Measurements from ENCODE around the gene CALN1.

DNA sequence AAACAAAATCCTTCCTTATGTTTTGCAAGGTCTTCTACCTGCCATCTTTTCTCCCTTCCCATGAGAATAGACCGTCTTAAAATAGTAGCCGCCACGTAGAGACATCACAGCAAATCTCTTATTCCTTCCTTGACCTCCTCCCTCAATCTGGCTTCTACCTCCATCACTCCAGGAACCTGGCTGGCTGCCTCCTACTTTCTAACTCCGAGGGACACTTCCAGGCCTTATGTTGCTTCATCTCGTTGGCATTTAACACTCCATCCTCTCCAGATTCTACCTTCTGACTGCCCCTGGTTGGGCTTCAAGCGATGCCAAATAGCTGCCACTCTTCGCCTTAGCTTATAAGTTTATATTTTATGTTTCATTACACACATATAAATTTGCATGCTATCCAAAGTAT lies 26.4 kb upstream of the CALN1 start:
- TF ChIP-seq, protein P1, sequence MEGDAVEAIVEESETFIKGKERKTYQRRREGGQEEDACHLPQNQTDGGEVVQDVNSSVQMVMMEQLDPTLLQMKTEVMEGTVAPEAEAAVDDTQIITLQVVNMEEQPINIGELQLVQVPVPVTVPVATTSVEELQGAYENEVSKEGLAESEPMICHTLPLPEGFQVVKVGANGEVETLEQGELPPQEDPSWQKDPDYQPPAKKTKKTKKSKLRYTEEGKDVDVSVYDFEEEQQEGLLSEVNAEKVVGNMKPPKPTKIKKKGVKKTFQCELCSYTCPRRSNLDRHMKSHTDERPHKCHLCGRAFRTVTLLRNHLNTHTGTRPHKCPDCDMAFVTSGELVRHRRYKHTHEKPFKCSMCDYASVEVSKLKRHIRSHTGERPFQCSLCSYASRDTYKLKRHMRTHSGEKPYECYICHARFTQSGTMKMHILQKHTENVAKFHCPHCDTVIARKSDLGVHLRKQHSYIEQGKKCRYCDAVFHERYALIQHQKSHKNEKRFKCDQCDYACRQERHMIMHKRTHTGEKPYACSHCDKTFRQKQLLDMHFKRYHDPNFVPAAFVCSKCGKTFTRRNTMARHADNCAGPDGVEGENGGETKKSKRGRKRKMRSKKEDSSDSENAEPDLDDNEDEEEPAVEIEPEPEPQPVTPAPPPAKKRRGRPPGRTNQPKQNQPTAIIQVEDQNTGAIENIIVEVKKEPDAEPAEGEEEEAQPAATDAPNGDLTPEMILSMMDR (conservative IDR thresholded peaks at IDR 0.05): no peak
- TF ChIP-seq ZFX (IDR thresholded peaks at IDR 0.05): no peak
